Renal cortical epithelial cell (primary cell): Measurements from ENCODE around the gene SLC16A1. TPM values are rescaled to one million over a fixed set of nuclear protein-coding genes. Genes with fewer than 3 reads are reported as not detected.

Source experiments
- DNase-seq: peaks from one replicate; pipeline ENCODE4 v3.0.0-alpha.2; 2011; ENCODE audit warnings: low read depth
- total RNA-seq: library from RNA; depleted of rRNA; stranded (reverse); fragments of >200 nt; gene quantifications from 2 replicates; pipeline ENCODE4 v1.2.3, GENCODE V29; 2014

The SLC16A1 gene
- total RNA-seq, 1 donor from 2014 or later: 128 TPM

- no peak for DNase-seq
These were observed 73.7 kb downstream of the SLC16A1 start for GRCh38 chr1:112882271-112882744.

- DNase-seq: no peak
These were observed 74.3 kb downstream of the SLC16A1 start for GRCh38 chr1:112881742-112882127.

GRCh38 chr1:112879834-112880233 lies 76.2 kb downstream of the SLC16A1 start:
- DNase-seq: no peak

- no peak for DNase-seq
These were observed 77.7 kb downstream of the SLC16A1 start for GRCh38 chr1:112878321-112878720.

- DNase-seq: no peak
These were observed 78.2 kb downstream of the SLC16A1 start for GRCh38 chr1:112877750-112878149.

GRCh38 chr1:112876315-112876714 lies 79.7 kb downstream of the SLC16A1 start:
- DNase-seq: no peak

- DNase-seq: no peak
These were observed 83.4 kb downstream of the SLC16A1 start for GRCh38 chr1:112872551-112872962.

GRCh38 chr1:112870887-112871646 lies 84.9 kb downstream of the SLC16A1 start:
- DNase-seq: no peak

- DNase-seq: no peak
These were observed 86.1 kb downstream of the SLC16A1 start for GRCh38 chr1:112869895-112870294.

- no peak for DNase-seq
These were observed 87.8 kb downstream of the SLC16A1 start for GRCh38 chr1:112868191-112868590.

- no peak for DNase-seq
These were observed 89.0 kb downstream of the SLC16A1 start for GRCh38 chr1:112866981-112867380.

- DNase-seq: peak; percentile 87
These were observed 89.8 kb downstream of the SLC16A1 start for GRCh38 chr1:112866151-112866550.

GRCh38 chr1:112862753-112863426 lies 93.1 kb downstream of the SLC16A1 start:
- DNase-seq: peak; percentile 63

Other genes with a start within 250 kb of the SLC16A1 start
- gene RHOC, start 249.1 kb downstream of the SLC16A1 start, total RNA-seq: 516 and 1,250 TPM in 2 replicates
- 2.5 and 2.6 TPM in 2 replicates for gene PPM1J, start 240.9 kb downstream of the SLC16A1 start, total RNA-seq
- gene LRIG2, start 117.0 kb upstream of the SLC16A1 start, total RNA-seq: 7.3 and 23.3 TPM in 2 replicates